ENCODE measurements around the gene ACP1.

ACP1 gene

GRCh38 chr2:282371-283263, 17.9 kb downstream of the ACP1 start:
- no peak for DNase-seq

- no peak for DNase-seq
Measured at GRCh38 chr2:283996-284794, 19.4 kb downstream of the ACP1 start.

GRCh38 chr2:284896-285492, 20.2 kb downstream of the ACP1 start:
- no peak for DNase-seq

GRCh38 chr2:285531-285930, 20.8 kb downstream of the ACP1 start:
- DNase-seq = no peak

GRCh38 chr2:286035-286434, 21.3 kb downstream of the ACP1 start:
- no peak for DNase-seq

GRCh38 chr2:286774-287392, 22.1 kb downstream of the ACP1 start:
- DNase-seq = no peak

- DNase-seq = no peak
Measured at GRCh38 chr2:287471-287885, 22.7 kb downstream of the ACP1 start.

GRCh38 chr2:287911-288757, 23.4 kb downstream of the ACP1 start, which contains the start of gene ALKAL2:
ALKAL2 (minus strand) TSS chr2:288091; CDS start chr2:287835, 256 bp downstream.
- DNase-seq = no peak

- no peak for DNase-seq
Measured at GRCh38 chr2:288758-289361, 24.1 kb downstream of the ACP1 start.

GRCh38 chr2:289362-290089, 24.8 kb downstream of the ACP1 start:
- peak in 1 of 4 experiments; percentile 8 for DNase-seq

GRCh38 chr2:290090-290722, 25.5 kb downstream of the ACP1 start:
- peak in 2 of 4 experiments; percentile 9 to 11 for DNase-seq

- no peak for DNase-seq
Measured at GRCh38 chr2:295090-295489, 30.3 kb downstream of the ACP1 start.

- no peak for DNase-seq
Measured at GRCh38 chr2:296354-296753, 31.6 kb downstream of the ACP1 start.

GRCh38 chr2:305366-305765, 40.6 kb downstream of the ACP1 start:
- DNase-seq = no peak

GRCh38 chr2:309148-309953, 44.6 kb downstream of the ACP1 start:
- no peak for DNase-seq

GRCh38 chr2:309954-310510, 45.3 kb downstream of the ACP1 start:
- no peak for DNase-seq

- no peak for DNase-seq
Measured at GRCh38 chr2:310994-311393, 46.2 kb downstream of the ACP1 start.

GRCh38 chr2:313991-314390, 49.2 kb downstream of the ACP1 start:
- DNase-seq = no peak
